HG02798 (cell line): ENCODE measurements around the gene SLC51A.
"Not testable (repeated sequence)": the region's sequence is repeated elsewhere in the genome, so short reads cannot be mapped to it uniquely, and the experiment has no call there.

ENCODE experiments used
- ATAC-seq: cut with Tn5 transposase; IDR thresholded peaks from one replicate; pipeline ENCODE4 v1.9.1; 2021; ENCODE audit warnings: mild to moderate bottlenecking; ENCODE audit not compliant: unreplicated experiment, poor library complexity

SLC51A gene

GRCh38 chr3:196235452-196236122, 19.3 kb downstream of the SLC51A start:
- ATAC-seq: no peak

GRCh38 chr3:196236223-196236622, 19.9 kb downstream of the SLC51A start:
- no peak for ATAC-seq

- ATAC-seq: no peak
Measured at GRCh38 chr3:196237203-196237602, 20.9 kb downstream of the SLC51A start.

GRCh38 chr3:196238612-196239560, 22.6 kb downstream of the SLC51A start:
- no peak for ATAC-seq

- ATAC-seq: no peak
Measured at GRCh38 chr3:196240424-196240823, 24.1 kb downstream of the SLC51A start.

GRCh38 chr3:196241704-196242103, 25.4 kb downstream of the SLC51A start:
- ATAC-seq: no peak

- not testable (repeated sequence) for ATAC-seq
Measured at GRCh38 chr3:196244166-196244565, 27.8 kb downstream of the SLC51A start.

- ATAC-seq: no peak
Measured at GRCh38 chr3:196246612-196247308, 30.4 kb downstream of the SLC51A start.

- ATAC-seq: no peak
Measured at GRCh38 chr3:196251918-196252317, 35.6 kb downstream of the SLC51A start.

GRCh38 chr3:196254376-196255283, 38.3 kb downstream of the SLC51A start:
- no peak for ATAC-seq

- no peak for ATAC-seq
Measured at GRCh38 chr3:196255776-196256175, 39.4 kb downstream of the SLC51A start.

- no peak for ATAC-seq
Measured at GRCh38 chr3:196260784-196261183, 44.5 kb downstream of the SLC51A start.

- no peak for ATAC-seq
Measured at GRCh38 chr3:196263819-196264218, 47.5 kb downstream of the SLC51A start.

GRCh38 chr3:196268284-196269163, 52.2 kb downstream of the SLC51A start:
- no peak for ATAC-seq

GRCh38 chr3:196270499-196270898, 54.2 kb downstream of the SLC51A start:
- no peak for ATAC-seq

- no peak for ATAC-seq
Measured at GRCh38 chr3:196272826-196273225, 56.5 kb downstream of the SLC51A start.

- no peak for ATAC-seq
Measured at GRCh38 chr3:196273655-196274054, 57.3 kb downstream of the SLC51A start.

- peak; percentile 87 for ATAC-seq
Measured at GRCh38 chr3:196274585-196274984, 58.3 kb downstream of the SLC51A start.

- ATAC-seq: peak; percentile 8
Measured at GRCh38 chr3:196275126-196275525, 58.8 kb downstream of the SLC51A start.
